Measurements from ENCODE around the gene PRSS50. TPM values are rescaled to one million over a fixed set of nuclear protein-coding genes. Genes with fewer than 3 reads are reported as not detected.

Gene PRSS50
- total RNA-seq, 1 experiment from 2014 or later: not detected

GRCh38 chr3:46685446-46685845 lies 32.2 kb downstream of the PRSS50 start:
- Mint-ChIP-seq H3K36me3 (ENCODE audit: insufficient read depth, unreplicated experiment) (no peaks in the 10 kb centered on the region), H3K27me3 (ENCODE audit: insufficient read depth, unreplicated experiment) (no peaks in the 10 kb centered on the region), H3K4me3 (ENCODE audit: unreplicated experiment) (no peak overlapping the region), H3K9me3 (ENCODE audit: unreplicated experiment) (no peaks in the 10 kb centered on the region), H3K4me1 (ENCODE audit: low read depth, unreplicated experiment) (no peaks in the 10 kb centered on the region), H3K27ac (ENCODE audit: unreplicated experiment) (no peak overlapping the region)
- Histone ChIP-seq H3K9me3 (no peaks in the 10 kb centered on the region), H3K4me1 (no peaks in the 10 kb centered on the region), H3K36me3 (ENCODE audit: control insufficient read depth, insufficient read depth, low read length) (no peaks in the 10 kb centered on the region), H3K27me3 (replicated peaks; ENCODE audit: control insufficient read depth, insufficient read depth, low read length) (no peaks in the 10 kb centered on the region), H3K4me3 (ENCODE audit: low read depth, low read length) (no peak overlapping the region)
- POLR2A ChIA-PET: no interaction called here
- BruUV-seq (replicated peaks): no TSS peak
- intact Hi-C loops (cut with micrococcal nuclease; ENCODE audit: unreplicated experiment): no loop called here
- TF ChIP-seq, protein P1, sequence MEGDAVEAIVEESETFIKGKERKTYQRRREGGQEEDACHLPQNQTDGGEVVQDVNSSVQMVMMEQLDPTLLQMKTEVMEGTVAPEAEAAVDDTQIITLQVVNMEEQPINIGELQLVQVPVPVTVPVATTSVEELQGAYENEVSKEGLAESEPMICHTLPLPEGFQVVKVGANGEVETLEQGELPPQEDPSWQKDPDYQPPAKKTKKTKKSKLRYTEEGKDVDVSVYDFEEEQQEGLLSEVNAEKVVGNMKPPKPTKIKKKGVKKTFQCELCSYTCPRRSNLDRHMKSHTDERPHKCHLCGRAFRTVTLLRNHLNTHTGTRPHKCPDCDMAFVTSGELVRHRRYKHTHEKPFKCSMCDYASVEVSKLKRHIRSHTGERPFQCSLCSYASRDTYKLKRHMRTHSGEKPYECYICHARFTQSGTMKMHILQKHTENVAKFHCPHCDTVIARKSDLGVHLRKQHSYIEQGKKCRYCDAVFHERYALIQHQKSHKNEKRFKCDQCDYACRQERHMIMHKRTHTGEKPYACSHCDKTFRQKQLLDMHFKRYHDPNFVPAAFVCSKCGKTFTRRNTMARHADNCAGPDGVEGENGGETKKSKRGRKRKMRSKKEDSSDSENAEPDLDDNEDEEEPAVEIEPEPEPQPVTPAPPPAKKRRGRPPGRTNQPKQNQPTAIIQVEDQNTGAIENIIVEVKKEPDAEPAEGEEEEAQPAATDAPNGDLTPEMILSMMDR (IDR thresholded peaks at IDR 0.05; ENCODE audit: insufficient read depth in 1 of 2, low read depth in 1 of 2, low read length in 1 of 2, severe bottlenecking in 1 of 2, unreplicated experiment in 1 of 2): no peak
- no peak for DNase-seq
- CTCF ChIA-PET: no interaction called here

- Mint-ChIP-seq H3K27ac (ENCODE audit: unreplicated experiment) (no peak overlapping the region), H3K27me3 (ENCODE audit: insufficient read depth, unreplicated experiment) (no peaks in the 10 kb centered on the region), H3K9me3 (ENCODE audit: unreplicated experiment) (no peaks in the 10 kb centered on the region), H3K4me3 (ENCODE audit: unreplicated experiment) (no peak overlapping the region), H3K4me1 (ENCODE audit: low read depth, unreplicated experiment) (no peaks in the 10 kb centered on the region), H3K36me3 (ENCODE audit: insufficient read depth, unreplicated experiment) (no peaks in the 10 kb centered on the region)
- Histone ChIP-seq H3K27me3 (replicated peaks; ENCODE audit: control insufficient read depth, insufficient read depth, low read length) (no peaks in the 10 kb centered on the region), H3K9me3 (no peaks in the 10 kb centered on the region), H3K4me3 (ENCODE audit: low read depth, low read length) (no peak overlapping the region), H3K4me1 (no peaks in the 10 kb centered on the region), H3K36me3 (ENCODE audit: control insufficient read depth, insufficient read depth, low read length) (no peaks in the 10 kb centered on the region)
- TF ChIP-seq, protein P1 (IDR thresholded peaks at IDR 0.05; ENCODE audit: insufficient read depth in 1 of 2, low read depth in 1 of 2, low read length in 1 of 2, severe bottlenecking in 1 of 2, unreplicated experiment in 1 of 2): no peak
- ChIA-PET POLR2A (no interaction called here), CTCF (interaction anchor here (1.0 kb wide), 1 partner anchor 196 kb away, joined by 3 read pairs; no protein-coding TSS in a partner anchor)
- DNase-seq: no peak
- intact Hi-C loops (cut with micrococcal nuclease; ENCODE audit: unreplicated experiment): no loop called here
- no TSS peak for BruUV-seq (replicated peaks)
Observed at GRCh38 chr3:46684891-46685290, 32.8 kb downstream of the PRSS50 start.

- no peak overlapping the region for H3K4me3 ChIP-seq (ENCODE audit: low read depth, low read length)
- no peaks in the 10 kb centered on the region for H3K9me3 ChIP-seq
- intact Hi-C loops (cut with micrococcal nuclease; ENCODE audit: unreplicated experiment): no loop called here
- no peak overlapping the region for H3K27ac Mint-ChIP-seq (ENCODE audit: unreplicated experiment)
- DNase-seq: no peak
- H3K4me1 Mint-ChIP-seq (ENCODE audit: low read depth, unreplicated experiment): no peaks in the 10 kb centered on the region
- H3K4me3 Mint-ChIP-seq (ENCODE audit: unreplicated experiment): no peak overlapping the region
- H3K27me3 ChIP-seq (replicated peaks; ENCODE audit: control insufficient read depth, insufficient read depth, low read length): no peaks in the 10 kb centered on the region
- no peaks in the 10 kb centered on the region for H3K36me3 Mint-ChIP-seq (ENCODE audit: insufficient read depth, unreplicated experiment)
- no TSS peak for BruUV-seq (replicated peaks)
- no peaks in the 10 kb centered on the region for H3K9me3 Mint-ChIP-seq (ENCODE audit: unreplicated experiment)
- no peaks in the 10 kb centered on the region for H3K36me3 ChIP-seq (ENCODE audit: control insufficient read depth, insufficient read depth, low read length)
- POLR2A ChIA-PET: no interaction called here
- CTCF ChIA-PET: no interaction called here
- TF ChIP-seq, protein P1 (IDR thresholded peaks at IDR 0.05; ENCODE audit: insufficient read depth in 1 of 2, low read depth in 1 of 2, low read length in 1 of 2, severe bottlenecking in 1 of 2, unreplicated experiment in 1 of 2): no peak
- no peaks in the 10 kb centered on the region for H3K4me1 ChIP-seq
- H3K27me3 Mint-ChIP-seq (ENCODE audit: insufficient read depth, unreplicated experiment): no peaks in the 10 kb centered on the region
Observed at GRCh38 chr3:46682974-46683373, 34.7 kb downstream of the PRSS50 start.
